ENCODE data around the gene HSPD1. TPM values are rescaled to one million over a fixed set of nuclear protein-coding genes. Genes with fewer than 3 reads are reported as not detected.

Gene HSPD1
- total and polyA plus RNA-seq, 10 of the 15 experiments (the other 5 are each of a cell fraction or from before 2014, with no cell fraction given): 345 to 1,169 (median 695) TPM

DNA sequence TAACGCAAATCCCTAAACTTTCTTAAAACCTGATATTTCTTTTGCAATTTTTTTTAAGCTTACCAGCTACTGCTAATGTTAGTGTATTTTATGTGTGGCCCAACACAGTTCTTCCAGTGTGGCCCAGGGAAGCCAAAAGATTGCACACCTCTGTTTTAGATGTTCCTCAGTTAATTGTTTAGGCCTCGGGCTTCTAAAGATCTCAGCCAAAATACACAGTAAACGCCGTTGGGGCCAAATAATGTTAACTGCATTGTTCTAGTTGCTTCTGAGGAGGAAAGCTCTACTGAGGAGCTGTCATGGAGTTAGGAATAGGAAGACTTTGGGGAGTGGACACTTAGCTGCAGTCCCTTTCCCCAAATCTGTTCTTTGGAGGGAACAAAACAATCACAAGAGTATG, 2.6 kb upstream of the HSPD1 start:
- POLR2A ChIA-PET: interaction anchor here (0.8 to 12.1 kb wide), 7 partner anchors 11 to 203 kb away, joined by 3 to 156 read pairs (median 24); partner anchors contain the start of genes COQ10B, MARS2, MOB4 and SF3B1
- CTCF ChIA-PET: interaction anchor here (0.6 to 1.3 kb wide), 4 partner anchors 12 to 648 kb away, joined by 3 to 4 read pairs (median 4); no protein-coding TSS in a partner anchor
- Histone ChIP-seq H3K36me3 (ENCODE audit: control insufficient read depth in 2 of 2, insufficient read depth in 2 of 2, low read length in 1 of 2) (peaks cover 2 to 17% of the 10 kb centered on the region in 2 experiments), H3K4me1 (ENCODE audit: control insufficient read depth, insufficient read depth, low read length) (no peaks in the 10 kb centered on the region), H3K79me2 (ENCODE audit: control insufficient read depth, insufficient read depth, low read length) (peaks cover 72% of the 10 kb centered on the region), H3K9ac (ENCODE audit: control insufficient read depth, insufficient read depth, low read length) (peak overlapping the region; percentile 97), H3K4me2 (ENCODE audit: control insufficient read depth, insufficient read depth) (peak overlapping the region; percentile 96), H2AFZ (ENCODE audit: control insufficient read depth, low read depth, low read length) (no peak overlapping the region), H3K27ac (ENCODE audit: control insufficient read depth, insufficient read depth) (0 out of 2 replicates have a peak overlapping the region, but pooled peaks have one; percentile 20), H3K27me3 (replicated peaks in 1 of 2; ENCODE audit: control insufficient read depth in 2 of 2, insufficient read depth in 2 of 2, low read length in 1 of 2) (no peaks in the 10 kb centered on the region), H4K20me1 (ENCODE audit: control insufficient read depth, insufficient read depth) (no peaks in the 10 kb centered on the region), H3K9me3 (replicated peaks; ENCODE audit: control insufficient read depth, insufficient read depth, low read length) (no peaks in the 10 kb centered on the region), H3K4me3 (peak overlapping the region; percentile 81)
- 95% methylated on average over 4 of the region's 4 CpGs for WGBS (ENCODE audit: insufficient coverage, insufficient replicate concordance, low lambda C conversion rate, missing lambda C conversion rate)
- FAIRE-seq (no peak), ATAC-seq (no peak), DNase-seq (ENCODE audit: low read depth, low spot score) (no peak)
- BruUV-seq (replicated peaks): no TSS peak
- in situ Hi-C loops (cut with MboI) (no loop called here), intact Hi-C loops (cut with micrococcal nuclease; ENCODE audit: unreplicated experiment) (no loop called here)
- SMC1A ChIA-PET (ENCODE audit: uncharacterized antibody, unreplicated experiment): interaction anchor here (0.6 to 5.0 kb wide), 9 partner anchors 11 to 277 kb away, joined by 3 to 34 read pairs (median 4); partner anchors contain the start of genes COQ10B, MOB4 and SF3B1
- RAD21 ChIA-PET (ENCODE audit: unreplicated experiment): interaction anchor here (0.7 to 5.5 kb wide), 5 partner anchors 13 to 1373 kb away, joined by 3 to 47 read pairs (median 7); partner anchors contain the start of genes COQ10B, MARS2 and MOB4
- TF ChIP-seq, protein P1, sequence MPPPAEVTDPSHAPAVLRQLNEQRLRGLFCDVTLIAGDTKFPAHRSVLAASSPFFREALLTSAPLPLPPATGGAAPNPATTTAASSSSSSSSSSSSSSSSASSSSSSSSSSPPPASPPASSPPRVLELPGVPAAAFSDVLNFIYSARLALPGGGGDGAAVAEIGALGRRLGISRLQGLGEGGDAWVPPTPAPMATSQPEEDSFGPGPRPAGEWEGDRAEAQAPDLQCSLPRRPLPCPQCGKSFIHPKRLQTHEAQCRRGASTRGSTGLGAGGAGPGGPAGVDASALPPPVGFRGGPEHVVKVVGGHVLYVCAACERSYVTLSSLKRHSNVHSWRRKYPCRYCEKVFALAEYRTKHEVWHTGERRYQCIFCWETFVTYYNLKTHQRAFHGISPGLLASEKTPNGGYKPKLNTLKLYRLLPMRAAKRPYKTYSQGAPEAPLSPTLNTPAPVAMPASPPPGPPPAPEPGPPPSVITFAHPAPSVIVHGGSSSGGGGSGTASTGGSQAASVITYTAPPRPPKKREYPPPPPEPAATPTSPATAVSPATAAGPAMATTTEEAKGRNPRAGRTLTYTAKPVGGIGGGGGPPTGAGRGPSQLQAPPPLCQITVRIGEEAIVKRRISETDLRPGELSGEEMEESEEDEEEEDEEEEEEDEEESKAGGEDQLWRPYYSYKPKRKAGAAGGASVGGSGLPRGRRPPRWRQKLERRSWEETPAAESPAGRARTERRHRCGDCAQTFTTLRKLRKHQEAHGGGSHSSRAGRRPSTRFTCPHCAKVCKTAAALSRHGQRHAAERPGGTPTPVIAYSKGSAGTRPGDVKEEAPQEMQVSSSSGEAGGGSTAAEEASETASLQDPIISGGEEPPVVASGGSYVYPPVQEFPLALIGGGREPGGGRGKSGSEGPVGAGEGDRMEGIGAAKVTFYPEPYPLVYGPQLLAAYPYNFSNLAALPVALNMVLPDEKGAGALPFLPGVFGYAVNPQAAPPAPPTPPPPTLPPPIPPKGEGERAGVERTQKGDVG (CRISPR knock-in tag; IDR thresholded peaks at IDR 0.05): no peak
- 0 out of 2 replicates have a peak, but pooled peaks have one; percentile 13 for TF ChIP-seq PRDM15 (CRISPR knock-in tag; IDR thresholded peaks at IDR 0.05)
